RCC 7860 (cell line): ENCODE results near the gene KCNMA1.
"Not testable (repeated sequence)": the region's sequence is repeated elsewhere in the genome, so short reads cannot be mapped to it uniquely, and the experiment has no call there.

Experiments used
- DNase-seq: peaks from one replicate; pipeline ENCODE4 v3.0.0-alpha.2; 2015; ENCODE audit warnings: low spot score
- FAIRE-seq: peaks from 2 replicates; lab custom pipeline; 2012; peaks lifted over from hg19 to GRCh38; lab: Jason Lieb, UNC

Gene KCNMA1

GRCh38 chr10:77409697-77410471 is 227.7 kb downstream of the KCNMA1 start:
- FAIRE-seq (no peak), DNase-seq (peak; percentile 7)

- FAIRE-seq (no peak), DNase-seq (no peak)
Measured at GRCh38 chr10:77408259-77408658, 229.3 kb downstream of the KCNMA1 start.

GRCh38 chr10:77406764-77407430 is 230.7 kb downstream of the KCNMA1 start:
- DNase-seq (no peak), FAIRE-seq (no peak)

- DNase-seq (peak; percentile 77), FAIRE-seq (peak; percentile 84)
Measured at GRCh38 chr10:77405771-77406241, 231.8 kb downstream of the KCNMA1 start.

DNA sequence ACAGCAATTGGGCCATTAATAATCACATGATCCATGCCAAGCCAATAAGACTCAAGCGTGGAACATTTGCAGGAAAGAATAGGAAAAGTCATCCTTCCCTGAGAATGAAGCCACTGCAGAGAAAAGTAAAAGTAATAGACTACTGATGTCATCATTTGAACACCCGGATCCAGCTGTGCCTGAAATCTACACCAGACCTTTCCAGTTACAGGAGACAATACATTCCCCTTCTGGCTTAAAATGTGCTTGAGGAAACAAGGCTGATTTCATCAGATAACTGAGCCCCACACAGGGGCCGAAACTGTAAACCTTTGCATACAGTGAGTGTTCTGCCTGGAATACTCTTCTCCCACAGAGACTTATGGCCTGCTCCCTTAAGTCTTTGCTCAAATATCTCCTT is 232.8 kb downstream of the KCNMA1 start:
- no peak for FAIRE-seq
- no peak for DNase-seq

DNA sequence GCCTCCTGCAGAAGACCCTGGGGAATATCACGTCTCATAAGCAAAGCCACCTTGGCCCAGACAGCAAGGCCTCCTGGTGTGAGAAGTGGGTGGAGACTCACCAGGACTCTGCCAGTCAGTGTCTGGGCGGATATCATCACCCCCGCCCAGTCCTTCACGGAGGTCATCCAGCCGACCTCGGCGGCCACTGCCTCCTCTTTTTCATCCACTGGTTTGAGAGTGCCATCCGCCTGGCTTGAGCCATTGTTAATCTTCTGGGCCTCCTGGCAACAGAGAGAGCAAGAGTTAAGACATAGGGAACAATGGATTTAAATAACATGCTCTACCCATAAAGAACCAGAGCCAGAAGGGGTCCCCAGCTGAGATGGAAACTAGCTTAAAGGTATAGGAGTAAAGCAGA is 233.8 kb downstream of the KCNMA1 start:
- FAIRE-seq: no peak
- no peak for DNase-seq

DNA sequence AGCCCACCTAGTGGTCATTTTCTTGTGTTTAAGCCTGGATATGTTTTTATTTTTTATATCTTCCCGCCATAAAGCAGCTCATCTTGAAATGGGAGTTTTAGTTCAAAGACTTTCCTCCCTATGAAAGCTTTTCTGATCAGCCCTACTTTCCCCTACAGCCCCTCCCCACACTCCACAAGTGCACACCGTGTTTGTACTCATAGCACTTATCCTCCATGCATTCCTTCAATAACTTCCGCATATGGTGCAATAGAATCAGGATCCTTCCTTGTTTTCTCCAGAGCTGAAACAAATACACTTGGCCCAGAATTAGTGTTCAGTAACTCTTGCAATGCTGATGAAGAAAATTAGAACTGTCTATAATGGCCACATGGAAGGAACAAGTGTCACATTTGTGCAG is 235.9 kb downstream of the KCNMA1 start:
- DNase-seq (no peak), FAIRE-seq (no peak)

DNA sequence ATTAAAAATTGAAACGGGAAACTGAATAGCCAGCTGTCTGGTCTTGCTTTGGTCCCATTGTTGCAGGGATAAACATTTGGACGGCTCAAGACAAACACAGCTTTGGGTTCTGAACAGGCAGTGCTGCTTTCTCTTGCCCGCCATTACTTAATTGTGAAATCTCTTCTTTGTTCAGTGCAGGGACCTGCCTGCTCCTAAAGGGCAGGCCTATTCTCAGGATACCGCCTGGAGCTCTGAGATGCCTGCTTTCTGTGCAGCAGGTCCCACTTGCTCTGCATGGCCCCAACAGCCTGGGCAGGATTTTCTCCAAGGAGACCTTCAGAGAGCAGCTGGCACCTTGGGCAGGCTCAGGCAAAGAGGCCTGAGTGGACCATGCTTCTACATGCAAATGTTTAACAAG is 237.6 kb downstream of the KCNMA1 start:
- DNase-seq (no peak), FAIRE-seq (no peak)

- DNase-seq: no peak
- FAIRE-seq: no peak
Measured at GRCh38 chr10:77398986-77399755, 238.4 kb downstream of the KCNMA1 start.

DNA sequence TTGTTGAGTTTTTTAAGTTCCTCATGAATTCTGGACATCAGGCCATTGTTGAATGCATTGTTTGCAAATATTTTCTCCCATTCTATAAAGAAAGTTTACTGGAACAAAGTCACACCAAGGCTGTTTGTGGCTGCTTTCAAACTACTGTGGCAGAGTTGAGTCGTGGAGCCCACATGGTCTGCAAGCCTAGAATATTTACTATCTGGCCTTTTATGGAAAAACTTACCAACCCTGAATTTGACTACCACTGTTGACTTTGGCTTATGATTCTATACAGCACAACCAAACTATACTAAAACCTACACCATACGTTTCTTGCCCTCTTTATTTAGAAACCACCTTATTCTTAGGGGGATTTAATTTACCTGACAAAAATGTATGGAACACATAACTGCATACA is 239.1 kb downstream of the KCNMA1 start:
- FAIRE-seq (no peak), DNase-seq (no peak)

DNA sequence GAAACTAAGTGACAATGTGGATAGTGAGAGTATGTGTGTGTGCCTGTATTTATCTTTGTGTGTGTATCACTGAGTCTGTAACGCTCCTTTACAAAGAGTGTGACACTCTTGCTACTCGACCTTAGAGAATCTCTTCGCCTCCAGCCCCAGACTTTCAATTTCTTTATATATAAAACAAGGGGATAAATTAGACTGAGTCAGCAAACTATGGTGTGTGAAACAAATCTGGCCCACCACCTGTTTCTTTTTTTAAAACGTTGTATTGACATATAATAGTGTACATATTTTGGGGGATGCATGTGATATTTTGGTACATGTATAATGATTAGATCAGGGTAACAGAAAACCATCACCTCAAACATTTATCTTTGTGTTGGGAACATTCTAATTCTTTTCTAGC is 240.5 kb downstream of the KCNMA1 start:
- DNase-seq (no peak), FAIRE-seq (no peak)

GRCh38 chr10:77396290-77396689 is 241.3 kb downstream of the KCNMA1 start:
- FAIRE-seq: no peak
- no peak for DNase-seq

- DNase-seq (no peak), FAIRE-seq (no peak)
Measured at GRCh38 chr10:77393821-77394501, 243.6 kb downstream of the KCNMA1 start.

DNA sequence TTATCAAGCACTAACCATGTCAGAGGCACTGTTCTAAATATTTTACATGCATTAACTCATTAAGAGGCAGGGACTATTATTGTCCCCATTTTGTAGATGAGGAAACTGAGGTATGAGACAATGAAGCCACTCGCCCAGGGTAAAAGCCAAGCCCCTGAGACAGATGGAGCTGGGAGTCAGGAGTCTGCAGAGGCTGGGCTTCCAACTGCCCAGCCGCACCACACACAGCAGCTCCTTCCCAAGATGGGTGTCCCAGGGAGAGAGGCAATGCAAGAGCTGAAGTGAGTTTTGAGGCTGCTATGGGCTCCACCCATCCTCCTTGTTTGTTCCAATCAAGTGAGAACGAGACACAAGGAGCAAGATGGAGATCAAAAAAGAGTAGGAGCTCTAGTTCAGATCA is 244.2 kb downstream of the KCNMA1 start:
- no peak for FAIRE-seq

GRCh38 chr10:77392851-77393250 is 244.8 kb downstream of the KCNMA1 start:
- FAIRE-seq (peak; percentile 95), DNase-seq (peak; percentile 97)

More for the DNA sequence above, 244.2 kb downstream of the KCNMA1 start:
- no peak for DNase-seq

DNA sequence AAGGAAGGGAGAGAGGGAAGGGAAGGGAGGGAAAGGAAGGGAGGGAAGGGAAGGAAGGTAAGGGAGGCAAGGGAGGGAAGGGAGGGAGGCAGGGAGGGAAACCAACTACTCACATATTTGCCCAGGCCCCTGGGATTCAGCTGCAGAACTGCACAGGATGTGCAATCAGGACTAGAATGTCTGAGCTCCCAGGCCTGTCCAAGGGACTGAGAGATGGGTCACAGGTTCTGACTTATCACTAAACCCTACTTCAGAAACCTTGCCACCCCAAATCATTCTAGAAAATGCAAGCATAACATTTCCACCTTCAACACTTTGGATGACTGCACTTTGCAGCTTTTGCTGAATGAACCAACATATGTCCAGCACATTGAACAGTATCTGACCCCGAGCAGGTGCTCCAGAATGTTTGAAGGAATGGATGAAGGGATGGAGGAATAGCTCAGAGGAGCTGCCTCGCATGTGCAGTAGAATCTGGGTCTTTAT is 245.3 kb downstream of the KCNMA1 start:
- DNase-seq (peak; percentile 71), FAIRE-seq (no peak)

GRCh38 chr10:77391605-77392235 is 245.9 kb downstream of the KCNMA1 start:
- no peak for FAIRE-seq
- DNase-seq: peak; percentile 76

GRCh38 chr10:77390481-77390891 is 247.1 kb downstream of the KCNMA1 start:
- FAIRE-seq: no peak
- no peak for DNase-seq

- FAIRE-seq (no peak), DNase-seq (no peak)
Measured at GRCh38 chr10:77388571-77389100, 249.0 kb downstream of the KCNMA1 start.

DNA sequence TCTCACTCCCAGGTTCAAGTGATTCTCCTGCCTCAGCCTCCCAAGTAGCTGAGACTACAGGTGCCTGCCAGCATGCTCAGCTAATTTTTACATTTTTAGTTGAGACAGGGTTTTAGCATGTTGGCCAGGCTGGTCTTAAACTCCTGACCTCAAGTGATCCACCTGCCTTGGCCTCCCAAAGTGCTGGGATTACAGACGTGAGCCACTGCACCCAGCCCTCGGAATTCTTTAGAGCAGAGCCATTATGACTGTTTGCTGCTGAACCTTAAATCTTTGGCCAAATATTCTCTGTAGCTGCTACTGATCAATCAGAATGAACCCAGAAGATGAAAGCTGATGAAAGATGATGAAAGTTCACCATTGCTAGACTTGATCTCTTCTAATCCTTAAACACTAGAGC is 249.9 kb downstream of the KCNMA1 start:
- FAIRE-seq, DNase-seq: not testable (repeated sequence)
